GM19035 (cell line): ENCODE data around the gene PGD.
"Not testable (repeated sequence)": the region's sequence is repeated elsewhere in the genome, so short reads cannot be mapped to it uniquely, and the experiment has no call there.

Experiments used
- ATAC-seq: cut with Tn5 transposase; IDR thresholded peaks from one replicate; pipeline ENCODE4 v1.9.1; 2021; ENCODE audit not compliant: unreplicated experiment

Gene PGD

DNA sequence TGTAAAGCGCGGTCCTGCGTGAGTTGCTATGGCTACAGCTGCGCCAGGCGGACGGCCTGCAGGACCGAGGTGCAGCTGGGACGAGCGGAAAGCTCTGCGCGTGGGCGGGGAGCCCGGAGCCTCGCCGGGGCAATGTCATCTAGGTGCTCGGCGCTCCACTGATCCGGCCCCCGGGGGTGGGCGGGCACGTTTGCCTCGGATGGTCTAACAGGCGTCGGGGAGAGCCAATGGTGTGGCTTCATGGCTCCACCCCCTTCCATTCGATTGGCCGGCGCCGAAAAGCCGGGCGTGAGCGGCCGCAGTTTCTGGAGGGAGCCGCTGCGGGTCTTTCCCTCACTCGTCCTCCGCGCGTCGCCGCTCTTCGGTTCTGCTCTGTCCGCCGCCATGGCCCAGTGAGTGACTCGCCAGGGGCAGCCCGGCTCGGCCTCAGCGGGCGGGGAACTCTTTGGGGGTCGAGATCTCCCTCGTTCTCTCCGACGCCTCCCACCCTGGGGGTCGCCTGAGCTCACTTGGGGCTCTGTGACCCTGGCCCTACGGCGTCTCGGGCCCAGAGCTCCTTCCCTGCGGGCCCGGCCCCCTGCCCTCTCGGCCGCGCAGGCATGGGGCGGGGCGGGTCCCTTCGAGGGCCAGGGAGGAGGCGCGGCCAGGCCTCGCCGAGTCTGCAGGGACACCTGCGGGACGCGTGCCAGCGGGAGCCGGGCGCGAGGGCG lies at the start of gene PGD:
Gene PGD, plus strand, starts transcription at position 331 of the 710 bp plus-strand sequence. Its CDS starts 54 bp downstream, at position 385.
- ATAC-seq = peak; percentile 92

GRCh38 chr1:10353282-10353681 lies 45.6 kb upstream of the PGD start:
- no peak for ATAC-seq

DNA sequence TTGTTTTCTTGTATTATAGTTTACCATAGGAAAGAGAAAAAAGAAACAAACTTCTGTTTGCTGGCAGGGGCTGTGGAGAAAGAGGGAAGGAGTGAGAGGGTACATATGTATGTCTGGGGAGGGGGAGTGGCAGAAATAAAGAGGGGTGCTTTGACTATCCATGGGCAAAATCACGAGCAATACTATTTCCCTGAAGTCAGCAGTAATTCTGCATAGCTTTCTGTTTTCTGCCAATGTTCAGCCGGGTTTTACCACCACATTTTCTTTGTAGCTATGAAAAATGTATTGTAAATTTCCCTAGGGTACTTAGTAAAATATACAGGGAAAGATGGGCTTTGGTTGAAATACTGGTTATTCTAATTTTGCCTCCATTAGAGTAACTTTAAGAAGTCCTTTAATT lies 45.2 kb upstream of the PGD start:
- no peak for ATAC-seq

GRCh38 chr1:10360045-10360444 lies 38.8 kb upstream of the PGD start:
- no peak for ATAC-seq

- ATAC-seq = no peak
Measured at GRCh38 chr1:10361515-10361914, 37.3 kb upstream of the PGD start.

DNA sequence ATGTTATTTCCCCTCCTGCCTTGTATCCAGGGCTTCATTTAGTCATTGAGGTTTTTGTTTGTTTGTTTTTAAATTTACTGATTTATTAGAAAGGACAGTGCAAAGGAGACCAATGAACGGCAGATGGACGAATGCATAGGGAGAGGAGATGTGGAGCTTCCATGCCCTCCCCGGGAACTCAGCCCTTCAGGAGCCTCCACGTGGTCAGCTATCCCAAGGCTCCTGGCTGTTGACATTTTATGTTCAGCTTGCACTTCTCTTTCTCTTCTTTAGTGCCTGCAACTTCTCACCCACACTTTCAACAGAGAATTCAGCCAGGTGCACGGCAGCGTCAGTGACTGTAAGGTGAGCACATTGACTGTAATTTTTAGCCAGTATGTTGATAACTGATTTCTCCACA lies 30.7 kb upstream of the PGD start:
- ATAC-seq = no peak

DNA sequence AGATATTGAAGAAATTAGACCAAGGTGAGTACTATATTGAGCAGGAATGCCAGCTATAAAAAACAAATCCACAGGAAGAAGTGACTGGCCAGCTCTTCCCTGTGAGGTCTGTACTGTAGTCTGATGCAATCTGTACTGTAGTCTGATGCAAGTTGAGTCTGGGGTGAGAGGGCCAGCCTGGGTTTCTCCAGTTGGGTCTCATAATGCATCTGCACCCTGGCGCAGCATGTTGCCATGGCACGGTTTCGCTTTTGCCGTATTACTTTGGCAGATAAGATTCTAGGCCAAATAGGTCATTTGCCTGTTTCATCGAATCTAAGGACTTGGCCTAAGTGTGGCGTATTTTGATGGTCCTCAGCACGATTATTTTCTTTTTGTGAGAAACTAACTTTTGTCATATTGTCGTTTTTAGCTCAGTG lies 24.4 kb upstream of the PGD start:
- ATAC-seq = no peak

DNA sequence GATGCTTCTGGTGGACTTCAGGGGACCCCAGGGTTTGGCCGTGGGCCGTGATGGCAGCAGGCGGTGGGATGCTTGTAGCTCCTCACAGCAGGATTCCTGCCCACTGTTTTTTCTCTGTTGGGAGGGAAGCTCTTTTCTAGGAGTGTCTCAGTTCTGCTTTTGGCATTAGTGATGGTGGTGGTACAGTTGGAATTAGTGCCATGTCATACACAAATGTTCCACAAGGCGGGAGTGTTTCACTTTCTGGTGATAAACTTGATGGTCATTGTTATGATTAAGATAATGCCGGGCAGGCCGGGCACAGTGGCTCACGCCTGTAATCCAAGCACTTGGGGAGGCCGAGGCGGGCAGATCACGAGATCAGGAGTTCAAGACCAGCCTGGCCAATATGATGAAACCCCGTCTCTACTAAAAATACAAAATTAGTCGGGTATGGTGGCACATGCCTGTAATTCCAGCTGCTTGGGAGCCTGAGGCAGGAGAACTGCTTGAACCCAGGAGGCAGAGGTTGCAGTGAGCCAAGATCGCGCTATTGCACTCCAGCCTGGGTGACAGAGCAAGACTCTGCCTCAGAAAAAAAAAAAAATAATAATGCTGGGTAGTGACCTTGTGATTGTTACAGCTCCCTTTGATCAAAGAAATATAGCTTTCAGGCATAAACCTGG lies 21.4 kb upstream of the PGD start:
- not testable (repeated sequence) for ATAC-seq

DNA sequence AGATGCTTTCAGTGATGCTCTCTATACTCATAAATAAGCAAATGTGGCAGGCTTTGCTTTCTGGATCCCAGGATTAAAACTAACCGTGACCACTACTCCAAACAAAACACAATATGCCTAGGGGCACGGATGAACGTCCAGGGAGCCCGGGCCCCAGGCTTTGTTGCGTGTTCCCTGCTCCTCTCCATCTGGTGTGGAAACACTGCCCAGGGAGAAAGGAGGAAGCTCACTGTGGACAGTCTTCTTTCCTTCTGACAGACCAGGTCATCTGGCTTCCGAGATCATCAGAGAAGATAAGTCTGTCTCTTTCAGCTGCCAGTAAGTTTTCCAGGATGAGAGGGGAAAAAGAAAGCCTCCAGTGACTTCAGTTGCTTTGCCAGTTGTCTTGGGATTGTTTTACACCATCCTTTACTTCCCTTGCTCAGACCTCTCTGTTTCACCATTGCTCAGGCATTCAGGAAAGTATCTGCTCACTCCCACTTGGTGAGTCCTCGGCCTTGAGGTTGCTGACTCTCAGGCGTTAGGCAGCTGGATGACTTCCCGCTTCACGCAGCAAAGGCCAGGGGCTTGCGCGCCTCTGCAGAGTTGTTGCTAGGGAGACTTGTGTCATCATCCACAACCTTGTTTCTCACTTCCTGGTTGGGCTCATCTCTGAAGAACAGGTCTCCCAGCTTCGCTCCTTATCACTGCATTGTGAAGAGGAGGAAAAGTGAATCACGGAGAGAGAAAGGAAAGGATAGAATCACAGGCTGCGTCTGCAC lies 20.6 kb upstream of the PGD start:
- ATAC-seq = no peak

- no peak for ATAC-seq
Measured at GRCh38 chr1:10379101-10379620, 19.7 kb upstream of the PGD start.

DNA sequence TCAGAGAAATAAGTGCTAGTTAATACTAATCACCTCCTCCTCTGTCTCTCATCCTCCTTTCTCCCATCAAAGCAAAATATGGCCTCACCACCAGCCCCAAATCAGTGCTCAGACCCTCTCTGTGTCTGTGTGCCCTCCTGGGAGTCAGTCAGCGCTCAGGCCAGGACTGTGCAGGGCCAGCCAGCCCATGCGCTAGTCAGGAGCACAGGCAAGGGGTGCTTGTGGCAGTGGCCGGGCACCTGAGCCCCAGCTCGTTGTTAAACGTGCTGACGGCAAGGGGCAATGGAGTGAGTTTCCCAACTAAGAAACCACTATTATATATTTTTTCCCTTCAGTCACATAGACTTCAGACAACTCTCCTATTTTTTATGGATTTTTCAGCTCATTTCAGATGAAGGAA lies 19.2 kb upstream of the PGD start:
- no peak for ATAC-seq

DNA sequence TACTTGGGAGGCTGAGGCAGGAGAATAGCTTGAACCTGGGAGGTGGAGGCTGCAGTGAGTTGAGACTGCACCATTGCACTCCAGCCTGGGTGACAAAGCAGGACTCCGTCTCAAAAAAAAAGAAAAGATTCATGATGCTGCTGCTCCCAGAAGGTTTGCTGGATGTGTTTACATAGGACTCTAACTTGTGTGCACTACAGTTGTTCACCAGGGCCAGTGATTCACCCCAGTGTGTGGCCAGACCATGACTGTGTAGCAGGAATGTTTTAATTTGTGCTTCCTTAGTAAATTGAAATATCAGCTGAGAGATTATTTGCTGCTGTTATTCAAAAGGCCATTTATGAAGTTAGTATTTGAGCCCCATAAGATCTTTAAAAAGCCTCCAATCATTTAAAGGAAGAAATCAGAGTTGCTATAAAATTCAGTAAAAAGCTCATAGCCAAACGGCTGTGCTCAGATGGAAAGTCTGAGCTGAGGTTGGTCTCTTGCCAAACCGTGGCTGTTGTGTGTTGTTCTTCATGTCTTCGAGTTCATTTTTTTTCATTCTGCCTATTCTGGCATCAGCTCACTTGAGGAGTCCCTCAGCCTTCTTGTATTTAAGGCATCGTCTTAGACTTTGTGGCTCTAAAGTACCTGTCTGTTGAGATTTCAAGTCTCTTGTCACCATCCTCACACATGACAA lies 18.1 kb upstream of the PGD start:
- no peak for ATAC-seq

GRCh38 chr1:10383630-10384029 lies 15.2 kb upstream of the PGD start:
- ATAC-seq = no peak

DNA sequence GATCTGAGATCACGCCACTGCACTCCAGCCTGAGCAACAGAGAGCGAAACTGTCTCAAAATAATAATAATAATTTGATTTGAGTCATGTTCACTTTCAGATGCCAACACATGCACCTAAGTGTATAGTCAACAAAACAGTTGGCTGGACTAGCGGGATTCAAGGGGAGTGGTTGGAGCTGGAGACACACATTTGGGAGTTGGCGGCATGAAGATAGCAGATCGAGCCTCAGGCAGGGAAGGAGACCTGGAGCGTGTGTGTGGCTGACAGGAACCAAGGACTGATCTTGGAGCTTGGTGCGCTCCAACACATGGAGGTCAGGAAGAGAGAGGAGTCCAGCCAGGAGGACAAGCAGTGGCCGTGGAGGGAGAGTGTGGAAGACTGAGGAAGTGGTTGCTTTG lies 14.6 kb upstream of the PGD start:
- no peak for ATAC-seq

GRCh38 chr1:10386761-10387676 lies 11.8 kb upstream of the PGD start:
- ATAC-seq = no peak

DNA sequence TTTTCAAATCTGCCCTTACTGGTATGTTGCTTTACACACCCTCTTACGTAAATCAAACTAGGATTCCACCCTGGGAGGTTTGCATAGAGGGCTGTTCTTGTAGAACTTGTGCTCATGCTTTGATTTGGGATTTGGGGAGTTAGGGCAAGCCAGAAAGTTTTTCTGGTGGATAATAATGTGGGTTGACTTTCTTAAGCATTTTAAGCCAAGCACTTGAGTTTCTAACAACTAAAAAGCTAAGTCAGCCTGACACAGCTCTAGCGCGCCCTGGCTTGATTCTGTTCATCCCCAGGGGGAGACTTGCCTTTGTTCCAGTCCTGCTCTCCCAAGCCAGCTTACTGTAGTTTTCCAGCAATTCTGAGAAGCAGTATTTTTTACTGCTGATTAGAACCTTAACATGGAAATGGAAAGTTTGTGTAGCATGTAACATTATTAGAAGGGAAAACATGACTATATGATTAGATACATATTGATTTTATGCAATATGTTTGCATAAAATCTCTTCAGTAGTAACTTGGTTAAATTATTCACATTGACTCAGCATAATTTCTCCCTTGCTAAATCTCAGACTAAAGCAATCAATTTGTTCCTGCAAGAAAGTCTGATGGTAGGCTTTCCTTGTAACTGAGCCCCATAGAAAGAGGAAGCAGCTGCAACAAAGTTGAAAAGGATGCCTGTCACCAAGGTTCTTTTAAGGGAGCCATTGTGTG lies 11.0 kb upstream of the PGD start:
- no peak for ATAC-seq

DNA sequence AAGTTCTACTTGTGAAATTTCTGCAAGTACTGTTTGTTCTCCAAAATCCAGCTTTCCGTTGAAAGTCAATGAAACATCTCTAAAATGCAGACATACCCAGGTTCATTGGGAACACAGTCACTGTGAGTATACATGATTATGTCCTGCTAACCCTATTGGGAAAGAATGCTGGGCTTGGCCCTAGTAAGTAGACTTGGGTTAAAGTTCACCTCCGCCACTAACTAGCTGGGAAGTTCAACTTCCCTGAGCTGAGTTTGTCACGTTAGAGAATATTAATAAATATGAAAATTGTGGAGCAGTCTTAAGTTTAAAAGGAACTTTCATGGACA lies 10.5 kb upstream of the PGD start:
- ATAC-seq = no peak

DNA sequence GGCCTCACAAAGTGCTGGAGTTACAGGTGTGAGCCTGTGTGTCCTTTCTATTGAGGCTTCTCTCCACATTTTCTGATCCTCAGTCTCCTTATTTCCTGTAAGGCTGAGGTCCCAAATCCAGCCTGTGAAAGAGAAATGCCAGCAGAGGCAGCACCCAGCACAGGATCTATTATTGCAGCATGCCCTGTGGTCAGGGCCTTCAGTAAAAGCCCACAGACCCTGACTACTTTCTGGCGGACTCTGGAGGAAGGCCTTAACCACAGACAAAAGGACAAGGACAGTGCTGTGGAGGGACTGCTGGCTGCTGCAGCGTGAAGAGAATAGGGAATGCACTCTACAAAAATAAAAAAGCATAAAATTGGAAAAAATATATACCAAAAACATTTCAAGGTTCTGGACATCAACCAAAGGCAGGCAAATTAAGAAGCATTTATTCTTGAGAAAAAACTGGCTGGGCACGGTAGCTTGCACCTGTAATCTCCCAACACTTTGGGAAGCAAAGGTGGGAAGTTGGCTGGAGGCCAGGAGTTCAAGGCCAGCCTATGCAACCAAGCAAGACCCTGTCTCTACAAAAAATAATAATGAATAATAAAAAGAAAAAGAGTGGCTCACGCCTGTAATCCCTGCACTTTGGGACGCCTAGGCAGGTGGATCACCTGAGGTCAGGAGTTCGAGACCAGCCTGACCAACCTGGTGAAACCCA lies 9.4 kb upstream of the PGD start:
- ATAC-seq = no peak

GRCh38 chr1:10396870-10397269 lies 2.0 kb upstream of the PGD start:
- no peak for ATAC-seq
